T-helper 22 cell (primary cell): Measurements from ENCODE around the gene C19orf85.

ENCODE experiments used
- DNase-seq: peaks from one replicate; pipeline ENCODE4 v3.0.0-alpha.2; 2020; ENCODE audit warnings: low read depth

The C19orf85 gene

DNA sequence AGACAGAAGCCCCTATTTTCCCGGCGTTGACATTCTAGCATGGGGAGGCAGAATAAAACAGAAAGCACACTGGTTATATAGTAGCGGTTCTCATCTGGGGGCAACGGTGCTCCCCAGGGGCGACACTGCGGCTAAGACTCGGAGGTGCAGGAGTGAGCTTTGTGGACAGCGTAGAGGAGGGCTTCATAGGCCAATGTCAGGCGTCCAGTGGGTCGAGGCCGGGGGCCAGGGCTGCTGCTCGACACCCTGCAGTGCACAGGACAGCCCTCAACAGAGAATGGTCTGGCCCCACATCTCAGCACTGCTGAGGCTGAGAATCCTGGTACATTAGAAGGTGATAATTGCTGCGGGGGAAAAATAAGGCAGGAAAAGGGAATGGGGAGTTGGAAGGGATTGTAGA lies 13.4 kb upstream of the C19orf85 start:
- DNase-seq, result no peak

DNA sequence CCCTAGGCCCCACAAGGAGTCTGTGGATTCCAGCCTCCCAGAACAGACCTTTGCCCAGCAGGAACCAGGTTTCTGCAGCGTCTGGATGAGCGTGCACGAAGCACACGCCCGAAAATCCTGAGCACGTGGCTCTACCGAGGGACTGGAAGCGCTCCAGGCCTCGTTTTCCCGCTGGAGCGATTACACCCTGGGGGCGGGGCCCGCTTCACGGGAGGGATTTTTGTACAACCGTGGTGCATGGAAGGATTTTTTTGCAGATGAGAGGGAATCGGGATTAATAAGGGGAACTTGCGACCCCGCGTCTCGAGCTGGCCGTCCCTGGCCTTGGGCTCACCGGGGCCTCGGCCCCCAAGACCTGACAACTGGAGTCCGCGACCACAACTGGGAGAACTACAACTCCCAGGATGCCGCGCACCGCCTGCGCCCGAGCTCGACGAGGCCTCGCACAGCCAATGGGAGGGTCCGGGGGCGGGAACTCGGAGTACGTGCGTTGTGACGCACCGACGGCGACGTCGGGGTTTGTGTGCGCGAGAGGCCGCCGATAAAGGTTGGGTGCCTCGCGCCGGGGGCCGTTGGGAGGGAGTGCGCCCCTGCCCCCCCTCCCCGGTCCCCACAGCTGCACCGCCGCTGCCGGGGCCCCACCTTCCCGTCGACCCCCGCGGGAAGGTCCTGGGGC lies 11.7 kb upstream of the C19orf85 start, which contains the start of gene ZNF628:
Gene ZNF628, plus strand, starts transcription at position 518 of the 676 bp plus-strand sequence. CDS start 3,294 bp downstream, outside the sequence.
- DNase-seq, result peak; percentile 96

DNA sequence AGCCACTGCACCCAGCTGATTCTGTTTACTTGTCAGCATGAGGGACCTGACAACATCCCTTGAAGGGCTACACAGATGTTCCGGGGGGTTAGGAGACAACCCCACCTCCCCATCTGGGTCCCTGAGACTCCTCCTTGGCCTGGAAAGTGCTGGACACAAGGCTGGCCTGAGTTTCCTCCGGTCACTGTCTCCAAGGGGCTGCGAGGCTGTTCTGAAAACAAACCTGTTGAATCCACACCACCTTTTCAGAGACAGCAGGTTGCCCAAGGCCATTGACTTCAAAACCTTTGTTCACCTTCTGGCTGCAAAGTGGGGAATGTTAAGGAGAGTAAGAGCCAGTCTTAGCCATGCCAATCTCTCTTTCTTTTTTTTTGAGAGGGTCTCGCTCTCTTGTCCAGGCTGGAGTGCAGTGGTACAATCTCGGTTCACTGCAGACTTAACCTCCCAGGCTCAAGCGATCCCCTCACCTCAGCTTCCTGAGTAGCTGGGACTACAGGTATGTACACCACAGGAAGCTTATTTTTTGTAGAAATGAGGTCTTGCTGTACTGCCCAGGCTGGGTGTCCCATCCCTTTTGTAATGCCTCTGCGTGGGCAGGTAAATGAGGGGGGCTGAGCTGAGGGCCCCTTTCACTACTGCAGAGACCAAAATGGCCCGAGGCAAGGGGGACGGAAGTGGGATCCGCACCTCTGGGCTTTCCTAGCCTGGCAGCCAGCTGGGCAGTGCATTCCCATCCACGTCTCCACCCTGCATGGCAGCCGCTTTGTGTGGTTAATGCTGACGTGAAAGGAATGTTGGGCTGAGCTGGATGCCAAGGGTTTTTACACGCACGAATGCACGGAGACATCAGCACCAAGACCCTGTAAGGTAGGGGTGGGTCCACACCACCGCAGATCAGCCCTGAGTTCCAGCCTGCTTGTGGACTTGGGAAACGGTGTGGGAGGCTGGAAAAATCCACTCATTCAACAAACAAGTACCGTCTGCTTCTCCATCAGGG lies 10.0 kb upstream of the C19orf85 start:
- DNase-seq, result no peak

DNA sequence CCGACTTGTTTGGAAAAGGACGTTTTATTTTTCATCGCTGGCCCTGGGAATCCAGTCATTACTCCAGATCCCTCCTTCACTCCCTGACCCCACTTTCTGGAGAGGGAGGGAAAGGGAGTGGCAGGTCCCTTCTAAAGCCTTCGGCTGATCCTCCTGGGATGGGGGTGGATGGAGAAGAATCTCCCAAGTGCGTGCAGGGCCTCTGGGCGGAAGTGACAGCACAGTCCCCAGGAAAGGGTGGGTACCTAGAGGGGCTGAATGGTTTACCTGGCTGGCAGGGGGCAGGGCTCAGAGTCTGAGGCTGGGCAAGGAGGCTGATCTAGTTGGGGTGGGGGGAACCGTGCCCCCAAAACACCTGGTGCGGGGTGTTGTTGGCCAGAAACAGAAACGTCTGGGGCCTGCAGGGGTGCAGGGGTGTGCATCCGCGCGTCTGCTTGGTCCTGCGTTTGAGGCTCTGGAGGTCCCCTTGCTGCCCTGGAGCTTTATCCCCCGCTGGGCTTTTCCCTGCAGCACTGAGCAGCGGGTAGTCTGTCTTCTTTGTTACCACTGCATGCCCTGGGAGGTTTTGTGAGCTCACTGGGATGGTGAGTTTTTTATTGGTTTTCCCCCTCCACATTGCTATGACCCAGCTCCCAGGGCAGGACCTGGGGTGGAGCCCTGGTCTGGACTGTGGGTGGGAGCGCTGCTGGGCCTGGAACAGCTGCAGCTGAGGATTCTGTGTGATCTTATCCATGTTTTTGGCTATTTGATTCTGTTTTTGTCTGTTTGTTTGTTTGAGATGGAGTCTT lies 8.9 kb upstream of the C19orf85 start:
- DNase-seq, result no peak

DNA sequence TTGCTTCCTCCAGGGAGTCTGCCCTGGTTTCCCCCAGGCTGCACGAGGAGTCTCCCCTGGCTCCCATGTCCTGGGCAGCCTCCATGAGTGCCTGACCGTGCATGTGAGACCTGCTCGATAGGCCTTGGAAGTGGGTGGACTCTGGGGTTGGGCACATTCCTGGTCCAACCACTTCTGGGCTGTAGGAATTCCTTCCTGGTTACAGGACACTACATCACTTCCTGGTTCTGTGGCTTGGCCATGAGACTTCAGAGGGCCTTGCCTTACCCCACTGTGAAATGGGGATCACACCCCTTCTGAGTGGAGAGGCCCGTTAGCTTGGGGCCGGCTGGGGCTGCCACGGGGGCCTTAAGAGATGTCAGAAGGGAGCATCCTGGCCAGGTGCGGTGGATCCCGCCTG lies 7.9 kb upstream of the C19orf85 start:
- no peak for DNase-seq

DNA sequence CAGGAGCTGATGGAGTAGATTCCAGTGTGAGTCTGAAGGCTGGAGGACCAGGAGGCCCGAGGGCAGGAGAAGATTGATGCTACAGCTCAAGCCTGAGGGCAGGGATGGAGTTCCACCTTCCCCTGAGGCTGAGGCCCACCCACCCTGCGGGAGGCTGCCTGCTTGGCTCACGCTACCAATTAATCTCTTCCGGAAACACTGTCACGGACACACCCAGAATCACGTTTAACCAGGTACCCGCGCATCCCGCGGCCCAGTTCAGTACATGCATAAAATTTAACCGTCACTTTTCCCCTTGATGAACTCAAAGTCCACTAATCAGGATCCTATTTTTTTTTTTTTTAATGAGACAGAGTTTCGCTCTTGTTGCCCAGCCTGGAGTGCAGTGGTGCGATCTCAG lies 6.7 kb upstream of the C19orf85 start:
- DNase-seq, result no peak

DNA sequence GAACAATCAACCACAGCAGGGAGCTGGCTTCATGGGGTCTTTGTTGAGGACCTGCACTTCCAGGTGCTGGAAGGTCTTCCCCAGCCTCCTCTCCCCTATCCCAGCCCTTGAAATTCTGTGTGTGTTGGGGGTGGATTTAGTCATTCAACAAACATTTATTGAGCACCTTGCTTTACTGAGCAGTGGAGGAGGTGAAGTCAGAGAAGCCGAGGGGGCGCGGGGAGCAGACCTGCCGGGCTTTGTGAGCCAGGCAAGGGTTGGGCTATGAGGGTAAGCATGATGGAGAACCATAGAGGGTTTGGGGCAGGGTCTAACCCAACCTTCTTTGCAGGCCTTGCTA lies 3.5 kb upstream of the C19orf85 start:
- DNase-seq, result no peak

DNA sequence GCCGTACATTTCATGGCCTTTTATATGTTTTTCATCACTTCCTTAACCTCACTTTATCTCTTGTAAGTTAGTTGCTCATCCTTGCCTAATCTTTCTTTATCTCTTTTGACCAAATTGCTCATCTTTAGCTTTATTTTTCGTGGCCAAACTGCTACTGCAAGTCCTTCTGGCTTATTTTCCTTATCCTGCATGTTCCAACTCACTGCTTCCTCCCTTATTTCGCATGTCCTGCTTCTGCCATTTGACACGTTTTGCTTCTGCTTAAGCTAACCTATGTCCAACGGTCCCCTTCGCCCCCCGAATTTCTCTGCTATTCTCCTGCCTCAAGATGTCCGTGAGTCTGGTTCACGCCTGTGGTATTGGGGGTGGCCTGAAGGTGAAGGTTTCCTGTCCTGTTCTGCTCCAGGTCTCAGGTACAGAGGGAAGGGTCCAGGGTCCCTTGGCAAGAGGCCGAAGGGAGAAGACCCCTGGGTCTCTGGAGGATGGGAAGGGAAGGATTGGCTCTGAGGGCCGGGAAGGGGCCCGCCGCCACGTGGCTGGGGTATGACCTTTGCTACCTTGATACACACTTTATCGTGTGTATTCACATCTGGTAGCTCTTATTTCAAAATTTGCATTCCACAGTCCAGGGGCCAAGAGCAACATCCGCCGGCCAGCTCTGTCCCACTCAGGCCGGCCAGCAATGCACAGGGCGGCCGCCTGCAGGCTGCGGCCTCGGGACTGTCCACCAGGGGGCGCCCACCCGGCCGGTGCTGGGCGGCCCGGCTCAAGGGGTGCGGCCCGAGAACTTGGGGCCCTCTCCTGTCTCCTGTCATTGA lies 2.9 kb upstream of the C19orf85 start:
- DNase-seq, result peak; percentile 29

DNA sequence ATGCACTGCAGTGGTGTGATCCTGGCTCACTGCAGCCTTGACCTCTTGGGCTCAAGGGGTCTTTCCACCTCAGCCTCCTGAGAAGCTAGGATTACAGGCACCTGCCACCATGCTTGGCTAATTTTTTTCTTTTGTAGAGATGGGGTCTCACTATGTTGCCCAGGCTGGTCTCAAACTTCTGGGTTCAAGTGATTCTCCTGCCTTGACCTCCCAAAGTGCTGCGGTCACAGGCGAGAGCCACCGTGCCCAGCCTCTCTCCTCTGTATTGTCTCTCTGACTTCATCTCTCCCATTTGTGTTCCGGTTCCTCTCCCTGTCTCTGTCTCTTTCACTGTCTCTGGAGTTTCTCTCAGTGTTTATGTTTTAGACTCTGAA lies 1.7 kb upstream of the C19orf85 start:
- DNase-seq, result no peak

DNA sequence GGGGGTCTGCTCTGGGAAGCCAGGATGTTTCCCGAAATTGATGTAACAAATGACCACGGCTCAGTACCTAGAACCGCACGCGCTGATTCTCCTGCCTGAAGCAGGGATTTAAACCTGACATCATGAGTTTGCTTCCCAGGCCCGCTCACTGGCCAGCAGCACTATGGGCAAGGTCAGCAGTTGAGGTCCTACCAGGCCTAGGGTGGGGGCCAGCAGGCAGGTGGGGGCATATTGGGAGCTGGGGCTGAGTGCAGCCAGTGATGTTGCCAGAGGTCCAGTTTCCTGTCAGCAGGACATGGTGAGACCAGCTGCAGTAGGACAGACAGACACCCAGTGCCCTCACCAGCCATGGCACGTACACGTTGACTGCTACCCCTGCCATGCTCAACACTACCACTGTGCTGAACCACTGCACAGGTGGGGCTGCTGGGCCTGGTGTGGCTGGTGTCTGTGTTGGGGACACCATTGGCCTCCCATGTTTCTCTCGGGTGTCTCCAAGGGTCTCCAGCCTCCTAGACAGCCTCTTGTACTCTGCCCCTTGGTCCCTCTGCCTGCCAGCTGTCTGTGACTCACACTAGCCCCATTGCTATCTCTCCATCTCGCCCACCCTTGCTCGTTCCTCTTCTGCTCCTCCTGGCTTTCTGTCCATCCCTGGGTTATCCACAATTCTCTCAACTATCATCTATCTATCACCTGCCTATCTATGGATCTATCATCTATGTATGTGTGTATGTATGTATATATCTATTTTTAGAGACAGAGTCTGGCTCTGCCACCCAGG lies 1.1 kb upstream of the C19orf85 start:
- no peak for DNase-seq

DNA sequence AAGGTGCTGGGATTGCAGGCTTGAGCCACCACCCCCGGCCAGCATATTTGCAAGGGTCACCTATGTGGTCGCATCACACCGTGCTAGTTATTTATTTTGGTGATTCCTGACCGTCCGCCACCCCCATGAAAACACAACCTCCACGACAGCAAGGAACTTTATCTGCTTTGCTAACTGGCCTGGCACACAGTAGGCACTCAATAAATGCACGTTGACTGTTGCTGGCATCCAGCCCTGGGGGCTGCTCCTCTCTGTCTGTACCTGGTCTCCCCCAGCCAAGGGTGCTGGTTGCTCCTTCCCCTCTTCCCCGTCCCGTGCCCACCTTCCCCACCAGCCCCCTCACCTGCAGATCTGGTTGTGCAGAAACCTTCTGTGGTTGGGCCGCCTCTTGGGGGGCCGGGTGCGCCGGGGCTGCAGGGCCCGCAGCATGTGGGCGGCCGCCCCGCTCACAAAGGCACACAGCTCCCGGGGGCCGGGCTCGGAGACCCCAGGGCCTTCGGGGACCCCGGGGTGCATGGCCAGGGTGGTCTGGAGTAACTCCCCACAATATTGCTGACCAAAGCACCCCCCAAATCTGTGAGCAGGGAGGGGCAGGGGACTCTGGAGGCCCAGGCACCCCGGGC lies 401 bp downstream of the C19orf85 start:
- DNase-seq, result no peak

DNA sequence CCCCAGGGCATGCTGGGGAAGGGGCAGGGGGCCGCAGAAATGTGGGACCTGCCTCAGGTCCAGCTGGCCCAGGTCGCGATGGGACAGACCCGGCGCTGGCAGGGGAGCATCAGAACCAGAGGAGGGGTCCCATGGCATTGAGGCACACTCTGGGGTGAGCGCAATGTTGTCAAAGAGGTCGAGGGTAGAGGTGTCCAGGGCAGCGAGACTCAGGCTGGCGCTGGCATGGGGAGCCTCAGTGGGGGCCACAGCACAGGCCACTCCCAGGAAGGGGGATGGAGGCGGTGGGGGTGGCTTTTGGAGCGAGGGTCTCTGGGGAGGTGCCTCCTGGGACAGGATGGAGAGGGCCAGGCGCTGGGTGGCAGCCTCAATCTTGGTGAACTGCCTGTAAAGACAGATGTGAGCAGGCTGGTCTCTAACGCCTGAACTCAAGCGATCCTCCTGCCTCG lies 944 bp downstream of the C19orf85 start:
- no peak for DNase-seq

DNA sequence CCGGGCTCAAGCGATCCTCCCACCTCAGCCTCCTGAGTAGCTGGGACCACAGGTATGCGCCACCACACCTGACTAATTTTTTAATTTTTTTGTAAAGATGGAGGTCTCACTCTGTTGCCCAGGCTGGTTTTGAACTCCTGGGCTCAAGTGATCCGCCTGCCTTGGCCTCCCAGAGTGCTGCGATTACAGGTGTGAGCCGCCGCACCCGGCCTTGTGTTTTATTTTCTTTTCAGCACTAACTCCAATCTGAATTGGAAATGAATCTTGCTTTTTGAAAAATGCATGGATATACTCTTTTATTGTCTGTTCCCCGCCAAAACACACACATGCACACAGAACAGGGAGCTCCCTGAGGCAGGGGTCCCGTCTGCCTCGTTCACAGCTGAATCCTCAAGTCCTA lies 1.8 kb downstream of the C19orf85 start:
- no peak for DNase-seq

DNA sequence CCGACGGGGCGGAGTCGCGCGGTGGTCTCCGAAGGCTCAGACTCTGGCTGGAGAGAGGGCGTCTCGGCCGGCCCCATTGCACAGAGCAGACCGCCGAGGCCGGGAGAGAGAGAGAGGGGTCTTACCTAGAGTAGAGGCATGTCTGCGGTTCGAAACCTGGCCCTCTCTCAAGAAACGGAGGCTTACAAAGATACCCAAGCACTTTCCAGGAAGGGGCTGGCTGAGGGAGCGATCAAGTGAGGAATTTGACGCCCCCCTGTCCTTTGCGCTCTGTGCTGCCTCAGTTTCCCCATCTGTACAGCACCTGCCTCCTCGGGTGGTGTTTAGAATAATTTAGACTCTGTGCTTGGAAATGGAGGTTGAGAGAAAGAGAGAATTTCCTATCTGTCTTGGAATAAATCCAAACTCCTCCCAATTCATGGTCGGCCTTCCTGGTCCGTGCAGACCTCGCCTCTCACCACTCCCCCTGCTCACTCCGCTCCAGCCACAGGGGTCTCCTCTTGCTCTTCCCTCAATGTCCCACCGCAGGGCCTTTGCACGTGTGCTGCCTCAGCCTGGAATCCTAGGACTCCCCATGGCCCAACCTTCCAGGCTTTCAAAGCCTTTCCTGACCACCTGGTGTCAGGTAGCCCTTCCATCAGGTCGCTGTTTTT lies 2.5 kb downstream of the C19orf85 start:
- DNase-seq, result no peak

DNA sequence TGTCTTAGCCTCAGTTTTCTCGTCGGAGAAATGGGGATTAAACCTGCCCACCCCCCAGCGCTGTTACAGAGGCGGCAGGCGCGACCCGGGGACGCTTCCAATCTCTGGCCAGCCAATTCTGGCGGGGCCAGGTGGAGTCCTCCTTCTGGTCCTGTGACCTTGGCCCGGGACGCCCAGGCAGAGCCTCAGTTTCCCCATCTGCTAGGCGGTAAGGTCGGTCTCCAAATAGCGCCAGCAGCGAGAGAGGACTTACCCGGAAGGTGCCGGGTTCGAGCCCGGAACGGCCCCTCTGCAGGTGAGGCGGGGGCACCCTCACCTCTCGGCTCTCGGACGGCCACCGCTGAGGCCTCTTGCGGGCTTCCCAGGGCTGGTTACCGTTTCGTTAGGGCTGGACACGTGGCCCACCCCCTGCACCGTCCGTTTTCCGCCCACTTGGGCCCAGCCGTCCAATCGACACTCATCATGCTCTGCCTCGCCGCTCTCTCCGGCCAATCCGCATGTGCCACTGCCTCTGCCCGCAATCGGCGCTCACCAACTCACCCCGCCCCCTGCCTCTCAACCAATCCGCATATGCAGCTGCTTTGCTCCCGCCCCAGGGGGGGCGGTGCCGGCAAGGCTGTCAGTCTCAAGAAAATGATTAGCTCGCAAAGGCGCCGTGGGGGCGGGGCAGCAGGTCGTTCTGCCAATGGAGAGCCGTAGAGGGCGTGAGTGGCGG lies 3.1 kb downstream of the C19orf85 start, which contains the start of gene ISOC2:
Gene ISOC2, minus strand, starts transcription at position 384 of the 715 bp plus-strand sequence. CDS start 5,156 bp downstream, outside the sequence.
- DNase-seq, result peak; percentile 100

DNA sequence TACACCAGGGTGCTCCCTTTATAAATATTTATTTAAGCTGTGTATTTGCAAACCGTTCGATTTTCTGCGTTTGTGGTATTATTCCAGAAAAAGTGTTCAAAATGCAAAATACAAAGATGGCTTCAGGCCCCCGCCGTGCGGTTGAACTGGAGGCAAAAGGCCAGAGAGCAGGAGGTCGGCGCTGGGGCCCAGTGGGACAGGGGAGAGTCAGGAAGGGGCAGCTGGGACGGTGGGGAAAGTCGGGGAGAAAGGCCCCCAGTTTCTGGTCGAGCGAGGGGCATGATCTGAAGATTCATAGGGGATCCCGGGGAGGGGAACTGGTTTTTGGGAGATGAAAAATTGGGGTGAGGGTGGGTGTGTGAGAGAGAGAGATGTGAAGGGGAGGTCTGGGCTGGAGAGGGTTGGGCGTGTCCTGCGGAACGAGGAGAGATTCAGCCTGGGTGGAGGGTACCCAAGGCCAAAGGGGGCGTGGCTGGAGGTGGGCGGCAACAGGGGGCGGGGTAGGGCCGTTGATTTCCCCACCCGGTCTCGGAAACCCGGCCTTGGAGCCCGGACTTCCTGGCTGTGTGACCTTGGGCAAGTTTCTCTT lies 3.8 kb downstream of the C19orf85 start:
- DNase-seq, result no peak

DNA sequence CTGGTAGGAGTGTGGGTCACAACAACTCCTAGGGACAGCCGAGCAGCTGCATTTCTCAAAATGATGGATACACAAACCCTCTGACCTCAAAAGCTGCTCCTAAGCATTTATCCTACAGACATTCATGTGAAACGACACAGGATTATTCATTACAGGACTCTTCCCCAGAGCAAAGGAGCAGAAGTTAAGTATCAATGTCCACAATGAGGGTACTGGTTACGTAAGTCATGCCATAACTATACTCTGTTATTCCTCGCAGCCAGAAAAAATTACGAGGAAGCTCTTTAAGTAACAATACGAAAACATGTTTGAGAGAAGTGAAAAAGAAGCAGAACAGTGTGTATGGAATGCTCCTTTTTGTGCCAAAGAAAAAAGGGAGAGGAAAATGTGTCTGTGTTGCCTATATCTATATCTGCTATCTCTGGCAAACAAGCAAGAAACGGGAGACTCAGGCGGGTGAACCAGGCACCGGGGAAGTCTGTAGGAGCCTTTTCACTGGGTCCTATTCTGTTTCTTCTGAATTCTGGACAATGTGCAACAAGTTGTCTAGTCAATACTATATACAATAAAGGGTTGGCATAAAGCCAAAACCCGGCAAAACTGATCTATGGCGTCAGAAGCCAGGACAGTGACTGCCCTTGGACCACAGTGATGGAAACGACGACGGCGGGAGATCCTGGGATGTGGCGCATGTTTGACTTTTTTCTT lies 4.4 kb downstream of the C19orf85 start:
- DNase-seq, result no peak

DNA sequence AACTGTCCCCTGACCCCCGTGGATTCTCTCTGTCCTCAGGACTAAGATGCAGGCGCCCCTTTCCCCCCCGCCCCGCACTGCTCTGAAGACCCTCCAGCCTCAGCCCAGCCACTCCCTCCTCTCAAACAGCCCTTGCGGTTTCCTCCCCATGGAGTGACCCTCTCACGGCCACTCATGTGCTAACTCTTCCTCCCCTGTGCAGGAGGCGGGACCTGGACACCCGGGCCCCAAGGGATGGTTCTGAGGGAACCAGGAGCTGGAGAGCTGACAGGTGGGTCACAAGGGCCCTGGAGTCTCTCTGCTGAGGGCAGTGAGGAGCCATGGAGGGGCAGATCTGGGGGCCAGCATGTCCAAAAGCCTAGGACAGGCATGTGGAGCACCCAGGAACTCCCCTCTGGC lies 5.0 kb downstream of the C19orf85 start:
- no peak for DNase-seq
